HUES6 (cell line): Measurements from ENCODE around the gene DUSP7.

Experiments
- H3K27ac ChIP-seq: 2 replicates; pipeline ENCODE4 v1.7.0; 2013; ENCODE audit warnings: low read depth, mild to moderate bottlenecking, low read length, inconsistent platforms
- H3K27me3 ChIP-seq: 2 replicates; pipeline ENCODE4 v1.6.1; 2013; ENCODE audit warnings: low read length; ENCODE audit not compliant: control insufficient read depth, insufficient read depth
- H3K36me3 ChIP-seq: 2 replicates; pipeline ENCODE4 v1.6.1; 2013; ENCODE audit warnings: low read length; ENCODE audit not compliant: control insufficient read depth, insufficient read depth
- H3K4me1 ChIP-seq: 2 replicates; pipeline ENCODE4 v1.6.1; 2013; ENCODE audit warnings: low read length; ENCODE audit not compliant: control insufficient read depth, insufficient read depth
- H3K4me3 ChIP-seq: 2 replicates; pipeline ENCODE4 v1.5.1; 2013; ENCODE audit warnings: low read depth, low read length
- H3K9ac ChIP-seq: one replicate; pipeline ENCODE4 v1.6.1; 2013; ENCODE audit warnings: mild to moderate bottlenecking, low read length
- H3K9me3 ChIP-seq: 2 replicates; pipeline ENCODE4 v1.6.1; 2013; ENCODE audit warnings: low read depth, low read length; ENCODE audit not compliant: control insufficient read depth, insufficient read depth

DUSP7 gene

GRCh38 chr3:52092271-52092660, 35.9 kb upstream of the DUSP7 start:
- no peak overlapping the region for H3K27ac ChIP-seq
- H3K4me3 ChIP-seq = no peak overlapping the region
- no peaks in the 10 kb centered on the region for H3K27me3 ChIP-seq
- peaks cover 51% of the 10 kb centered on the region for H3K36me3 ChIP-seq
- H3K4me1 ChIP-seq = peaks cover 17% of the 10 kb centered on the region
- no peaks in the 10 kb centered on the region for H3K9me3 ChIP-seq
- no peak overlapping the region for H3K9ac ChIP-seq

DNA sequence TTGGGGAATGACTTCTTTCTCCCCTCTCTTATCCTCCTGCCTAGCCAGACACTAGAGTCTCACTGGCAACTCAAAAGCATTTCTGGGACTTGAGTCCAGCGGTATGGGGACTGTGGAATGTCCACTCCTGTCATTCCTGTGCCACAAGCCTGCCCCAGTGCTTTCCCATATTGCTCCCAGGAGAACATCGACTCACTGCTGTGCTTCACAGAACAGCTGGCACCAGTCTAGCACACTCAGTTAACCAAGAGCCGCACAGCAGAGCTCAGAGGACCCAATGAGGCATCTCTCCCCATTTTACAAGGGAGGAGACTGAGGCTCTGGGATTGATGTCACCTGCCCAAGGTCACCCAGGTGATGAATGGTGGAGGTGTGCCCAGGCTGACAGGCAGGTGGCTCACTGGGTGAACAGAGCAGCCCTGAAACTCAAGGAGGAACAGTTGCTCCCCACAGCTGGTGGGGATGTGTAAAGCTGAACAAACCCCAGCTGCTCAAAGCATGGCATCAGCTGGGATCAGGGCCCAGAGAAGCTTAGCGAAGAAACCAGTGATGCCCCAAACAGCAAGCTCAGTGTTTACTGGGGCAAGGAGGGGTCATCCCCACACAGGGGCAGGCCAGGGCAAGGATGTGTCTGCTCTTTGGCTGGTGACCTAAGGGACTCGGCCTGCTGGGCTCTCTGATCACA, 35.4 kb upstream of the DUSP7 start:
- Histone ChIP-seq H3K36me3 (peaks cover 45% of the 10 kb centered on the region), H3K4me1 (peaks cover 17% of the 10 kb centered on the region), H3K27me3 (no peaks in the 10 kb centered on the region), H3K9ac (no peak overlapping the region), H3K27ac (no peak overlapping the region), H3K9me3 (no peaks in the 10 kb centered on the region), H3K4me3 (no peak overlapping the region)

DNA sequence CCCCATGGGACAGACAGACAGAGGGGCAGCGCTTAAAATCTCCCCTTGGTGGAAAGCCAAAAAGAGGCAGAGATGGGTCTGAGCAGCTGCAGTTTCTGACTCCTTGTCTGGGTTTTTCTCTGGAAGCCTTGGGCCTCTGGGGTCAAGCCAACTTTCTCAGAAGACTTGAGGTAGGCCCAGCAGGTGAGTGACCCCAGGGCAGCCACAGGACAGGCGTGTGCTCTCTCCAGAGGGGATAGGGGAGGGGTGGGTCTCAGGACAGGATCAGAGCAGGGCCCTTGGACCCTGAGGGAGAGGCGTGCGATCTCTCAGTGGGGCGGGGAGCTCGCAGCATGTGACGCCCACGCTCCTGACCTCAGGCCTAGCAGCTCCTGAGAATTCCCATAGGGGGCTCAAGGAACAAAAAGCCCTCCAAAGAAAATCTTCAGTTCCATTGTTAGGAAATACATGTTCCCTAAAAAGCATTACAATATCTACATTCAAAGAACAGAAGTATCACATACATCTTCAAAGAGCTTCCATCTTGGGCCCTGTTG, 34.6 kb upstream of the DUSP7 start:
- Histone ChIP-seq H3K4me1 (peaks cover 17% of the 10 kb centered on the region), H3K9me3 (no peaks in the 10 kb centered on the region), H3K36me3 (peaks cover 38% of the 10 kb centered on the region), H3K27me3 (no peaks in the 10 kb centered on the region), H3K27ac (no peak overlapping the region), H3K9ac (no peak overlapping the region), H3K4me3 (no peak overlapping the region)

- peaks cover 33% of the 10 kb centered on the region for H3K36me3 ChIP-seq
- H3K9ac ChIP-seq = no peak overlapping the region
- H3K9me3 ChIP-seq = no peaks in the 10 kb centered on the region
- H3K27me3 ChIP-seq = no peaks in the 10 kb centered on the region
- H3K4me3 ChIP-seq = no peak overlapping the region
- peaks cover 17% of the 10 kb centered on the region for H3K4me1 ChIP-seq
- H3K27ac ChIP-seq = no peak overlapping the region
Observed at GRCh38 chr3:52090131-52090932, 34.0 kb upstream of the DUSP7 start.

DNA sequence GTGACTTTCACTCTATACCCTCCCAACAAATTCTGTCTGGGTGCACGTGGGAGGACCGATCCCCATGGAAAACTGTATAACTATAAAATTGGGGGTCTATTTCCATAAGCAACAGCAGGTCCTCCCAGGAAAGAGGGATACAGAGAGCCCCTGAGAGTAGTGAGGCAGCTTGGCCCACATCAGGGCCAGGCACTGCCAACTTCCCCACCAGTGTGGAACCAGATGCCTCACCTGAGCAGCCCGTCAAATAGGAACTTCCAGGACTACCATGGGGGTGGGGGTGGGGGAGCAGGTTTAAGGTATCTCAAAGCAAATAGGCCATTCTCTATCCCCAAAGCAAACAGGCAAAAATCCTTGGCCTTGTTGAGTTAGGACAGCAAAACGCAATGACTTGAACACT, 33.3 kb upstream of the DUSP7 start:
- peaks cover 27% of the 10 kb centered on the region for H3K36me3 ChIP-seq
- H3K9ac ChIP-seq = no peak overlapping the region
- no peak overlapping the region for H3K4me3 ChIP-seq
- no peaks in the 10 kb centered on the region for H3K9me3 ChIP-seq
- H3K27me3 ChIP-seq = no peaks in the 10 kb centered on the region
- no peak overlapping the region for H3K27ac ChIP-seq
- H3K4me1 ChIP-seq = peaks cover 17% of the 10 kb centered on the region

GRCh38 chr3:52088445-52089367, 32.3 kb upstream of the DUSP7 start:
- Histone ChIP-seq H3K9ac (no peak overlapping the region), H3K4me3 (no peak overlapping the region), H3K27ac (no peak overlapping the region), H3K27me3 (no peaks in the 10 kb centered on the region), H3K4me1 (peaks cover 17% of the 10 kb centered on the region), H3K36me3 (peaks cover 18% of the 10 kb centered on the region), H3K9me3 (no peaks in the 10 kb centered on the region)

DNA sequence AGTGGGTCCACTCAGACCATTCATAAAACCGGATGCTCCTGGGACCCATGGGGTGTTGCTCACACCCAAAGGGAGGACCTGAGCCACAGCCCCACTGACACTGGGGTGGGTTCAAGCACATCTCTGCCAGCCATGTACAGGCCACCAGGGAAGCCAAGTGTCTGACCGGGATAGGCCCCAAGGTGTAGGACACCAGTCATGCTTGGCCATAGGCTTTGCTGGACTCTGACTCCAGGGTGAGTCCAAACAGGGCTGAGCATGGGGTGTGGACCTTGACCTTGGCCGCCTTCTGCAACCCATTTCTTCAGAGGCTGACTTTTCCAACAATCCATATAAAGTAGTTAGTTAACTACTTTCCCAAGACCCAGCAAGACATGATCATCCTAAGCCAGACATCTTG, 31.4 kb upstream of the DUSP7 start:
- H3K27me3 ChIP-seq = no peaks in the 10 kb centered on the region
- H3K9ac ChIP-seq = no peak overlapping the region
- no peaks in the 10 kb centered on the region for H3K9me3 ChIP-seq
- peaks cover 9% of the 10 kb centered on the region; the same call in 1 of the 2 replicates for H3K36me3 ChIP-seq
- H3K4me3 ChIP-seq = no peak overlapping the region
- no peak overlapping the region for H3K27ac ChIP-seq
- H3K4me1 ChIP-seq = peaks cover 17% of the 10 kb centered on the region

- no peak overlapping the region for H3K9ac ChIP-seq
- H3K4me1 ChIP-seq = peaks cover 17% of the 10 kb centered on the region
- peaks cover 4% of the 10 kb centered on the region; the same call in 1 of the 2 replicates for H3K36me3 ChIP-seq
- no peak overlapping the region for H3K27ac ChIP-seq
- no peak overlapping the region for H3K4me3 ChIP-seq
- H3K27me3 ChIP-seq = no peaks in the 10 kb centered on the region
- no peaks in the 10 kb centered on the region for H3K9me3 ChIP-seq
Observed at GRCh38 chr3:52086976-52087663, 30.7 kb upstream of the DUSP7 start.

DNA sequence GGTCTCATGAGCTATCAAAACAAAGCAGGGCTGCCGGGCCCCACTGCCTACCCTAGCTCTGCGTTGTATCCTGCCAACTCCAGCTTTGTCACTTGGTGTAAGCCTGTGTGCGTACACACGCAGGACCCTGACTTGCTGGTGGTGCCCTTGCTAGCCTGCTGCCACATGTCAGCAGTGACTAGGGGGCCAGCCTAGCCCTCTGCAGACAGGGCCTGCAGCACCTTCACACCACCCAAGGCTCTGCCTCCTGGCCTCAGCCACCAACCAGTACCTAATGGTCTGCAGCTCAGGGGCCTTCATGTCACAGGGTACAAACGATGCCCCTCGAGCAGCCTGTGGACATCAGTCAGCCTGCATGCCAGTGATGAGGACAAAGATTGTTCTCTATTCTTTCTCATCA, 30.1 kb upstream of the DUSP7 start:
- H3K27ac ChIP-seq = no peak overlapping the region
- no peak overlapping the region for H3K9ac ChIP-seq
- no peaks in the 10 kb centered on the region for H3K27me3 ChIP-seq
- no peak overlapping the region for H3K4me3 ChIP-seq
- peaks cover 13% of the 10 kb centered on the region for H3K4me1 ChIP-seq
- H3K9me3 ChIP-seq = no peaks in the 10 kb centered on the region
- H3K36me3 ChIP-seq = peaks cover 2% of the 10 kb centered on the region; the same call in 1 of the 2 replicates

DNA sequence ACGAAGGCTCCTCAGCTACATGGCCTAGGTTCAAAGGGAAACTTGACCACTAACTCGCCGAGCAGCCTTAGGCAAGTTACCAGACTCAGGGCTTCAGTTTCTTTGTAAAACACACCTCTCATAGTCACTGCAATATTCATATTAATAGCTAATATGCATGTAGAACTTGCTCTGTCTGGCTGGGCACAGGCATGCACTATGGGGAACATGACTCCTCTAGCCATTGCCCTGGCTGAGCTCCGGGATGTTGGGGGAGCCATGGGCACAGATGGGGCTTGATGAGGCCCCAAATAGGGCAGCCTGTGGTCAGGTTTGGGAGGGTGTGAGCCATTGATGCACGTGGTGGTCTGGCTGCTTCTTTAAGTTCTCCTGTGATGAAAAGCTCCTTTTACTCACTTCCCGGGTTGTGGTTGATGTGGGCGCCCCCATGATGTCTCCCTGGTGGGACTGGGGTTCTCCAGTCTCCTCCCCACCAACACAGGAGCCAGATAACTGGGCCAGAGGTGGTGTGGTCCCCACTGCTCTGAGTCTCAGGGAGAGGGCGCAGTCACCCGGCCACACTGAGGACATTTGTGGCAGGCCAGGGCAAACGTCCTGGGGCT, 29.4 kb upstream of the DUSP7 start:
- Histone ChIP-seq H3K4me1 (peaks cover 10% of the 10 kb centered on the region; the same call in 1 of the 2 replicates), H3K4me3 (no peak overlapping the region), H3K9me3 (no peaks in the 10 kb centered on the region), H3K36me3 (peaks cover 5% of the 10 kb centered on the region; the same call in 1 of the 2 replicates), H3K27me3 (no peaks in the 10 kb centered on the region), H3K27ac (no peak overlapping the region), H3K9ac (no peak overlapping the region)
